Colonic mucosa (tissue), 4 donors: Measurements from ENCODE around the gene FOXO6. TPM values are rescaled to one million over a fixed set of nuclear protein-coding genes. Genes with fewer than 3 reads are reported as not detected.

Experiments
- DNase-seq: peaks from one replicate; pipeline ENCODE4 v3.0.0-alpha.2; 2020
- H3K27ac ChIP-seq: fragments of 200-600 bp; one replicate; pipeline ENCODE4 v1.8.0; 2021
- H3K27me3 ChIP-seq: fragments of 200-600 bp; one replicate; pipeline ENCODE4 v1.8.0; 2021
- H3K36me3 ChIP-seq: fragments of 200-600 bp; one replicate; pipeline ENCODE4 v1.8.0; 2021
- H3K4me1 ChIP-seq: fragments of 200-600 bp; one replicate; pipeline ENCODE4 v1.8.0; 2021; ENCODE audit warnings: mild to moderate bottlenecking
- H3K4me3 ChIP-seq: fragments of 200-600 bp; one replicate; pipeline ENCODE4 v1.8.0; 2021
- H3K9ac ChIP-seq, 2 donors: one replicate each; pipeline ENCODE4 v1.7.0; 2013; ENCODE audit warnings: control low read depth in 2 of 2, low read depth in 2 of 2, low read length in 2 of 2
- H3K9me3 ChIP-seq: fragments of 200-600 bp; one replicate; pipeline ENCODE4 v1.8.0; 2021
- intact Hi-C: fragments of 100-400 bp; cut with DNase I; formaldehyde crosslinking; loops from one replicate; pipeline ENCODE4 v1.14.1; 2022
- total RNA-seq, 2 donors: library from RNA; stranded (reverse); fragmentation: NEBNext Ultra II Directional in 1 of 2; extraction: Animal tissue kit (Norgen Biotek cat#: 25700) in 1 of 2; gene quantifications; one replicate each; pipeline ENCODE4 v1.2.1, GENCODE V29; 2021
- TF ChIP-seq, protein P1 (sequence below): fragments of 200-600 bp; IDR thresholded peaks from one replicate; pipeline ENCODE4 v1.8.0; 2022; ENCODE audit warnings: antibody characterized with exemption, mild to moderate bottlenecking
- donor health status: healthy.
- donor health status: DM: no; HTN: no; CAD: no.
- donor health status: DM: no; HTN: no; CAD: no.

FOXO6 gene
- total RNA-seq, 2 donors from 2014 or later = 0.56 to 0.59 TPM

DNA sequence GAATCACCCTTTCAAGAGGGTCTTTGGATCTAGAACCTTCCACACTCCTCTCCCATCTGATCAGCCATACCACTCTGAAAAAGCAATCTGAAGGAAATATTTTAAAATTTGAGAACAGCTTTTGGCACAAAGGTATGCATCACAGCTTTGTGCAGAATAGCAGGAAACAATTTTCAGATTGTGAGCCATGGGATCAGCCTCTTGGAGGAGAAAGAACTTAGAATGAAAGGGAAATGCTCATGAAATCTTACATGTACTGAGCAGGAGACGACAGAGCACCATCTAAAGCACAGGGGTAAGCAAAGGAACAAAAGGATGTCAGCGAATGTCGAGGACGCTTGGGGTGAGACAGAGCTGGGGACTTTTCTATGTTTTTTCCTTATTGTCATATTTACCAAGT lies 68.8 kb downstream of the FOXO6 start:
- H3K27ac ChIP-seq = no peak overlapping the region
- no peaks in the 10 kb centered on the region for H3K36me3 ChIP-seq
- peaks cover 6% of the 10 kb centered on the region for H3K4me1 ChIP-seq
- DNase-seq = no peak
- H3K27me3 ChIP-seq = no peaks in the 10 kb centered on the region
- TF ChIP-seq, protein P1, sequence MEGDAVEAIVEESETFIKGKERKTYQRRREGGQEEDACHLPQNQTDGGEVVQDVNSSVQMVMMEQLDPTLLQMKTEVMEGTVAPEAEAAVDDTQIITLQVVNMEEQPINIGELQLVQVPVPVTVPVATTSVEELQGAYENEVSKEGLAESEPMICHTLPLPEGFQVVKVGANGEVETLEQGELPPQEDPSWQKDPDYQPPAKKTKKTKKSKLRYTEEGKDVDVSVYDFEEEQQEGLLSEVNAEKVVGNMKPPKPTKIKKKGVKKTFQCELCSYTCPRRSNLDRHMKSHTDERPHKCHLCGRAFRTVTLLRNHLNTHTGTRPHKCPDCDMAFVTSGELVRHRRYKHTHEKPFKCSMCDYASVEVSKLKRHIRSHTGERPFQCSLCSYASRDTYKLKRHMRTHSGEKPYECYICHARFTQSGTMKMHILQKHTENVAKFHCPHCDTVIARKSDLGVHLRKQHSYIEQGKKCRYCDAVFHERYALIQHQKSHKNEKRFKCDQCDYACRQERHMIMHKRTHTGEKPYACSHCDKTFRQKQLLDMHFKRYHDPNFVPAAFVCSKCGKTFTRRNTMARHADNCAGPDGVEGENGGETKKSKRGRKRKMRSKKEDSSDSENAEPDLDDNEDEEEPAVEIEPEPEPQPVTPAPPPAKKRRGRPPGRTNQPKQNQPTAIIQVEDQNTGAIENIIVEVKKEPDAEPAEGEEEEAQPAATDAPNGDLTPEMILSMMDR = no peak
- intact Hi-C loops = no loop called here
- H3K9me3 ChIP-seq = no peaks in the 10 kb centered on the region
- no peak overlapping the region for H3K9ac ChIP-seq
- no peak overlapping the region for H3K4me3 ChIP-seq

DNA sequence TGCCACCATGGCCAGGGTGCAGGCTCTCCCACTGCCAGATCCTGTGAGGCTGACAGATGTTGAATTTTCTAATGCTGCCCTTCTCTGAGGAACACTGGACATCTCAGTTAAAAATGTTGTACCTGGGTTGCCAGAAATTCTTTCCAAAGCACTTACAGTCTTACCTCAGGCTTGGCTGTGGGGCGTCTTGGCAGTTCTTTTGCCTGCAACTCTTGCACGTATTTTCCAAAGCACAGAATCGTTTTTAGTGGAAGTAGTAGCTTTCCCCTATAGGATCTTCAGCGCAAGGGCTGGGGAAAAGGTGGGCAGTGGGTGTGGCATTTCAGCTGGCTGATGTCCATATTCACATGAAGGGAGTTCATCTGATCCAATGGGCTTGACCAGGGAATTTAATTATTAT lies 69.3 kb downstream of the FOXO6 start:
- intact Hi-C loops = no loop called here
- no peak for DNase-seq
- H3K4me1 ChIP-seq = peaks cover 6% of the 10 kb centered on the region
- no peaks in the 10 kb centered on the region for H3K36me3 ChIP-seq
- no peaks in the 10 kb centered on the region for H3K9me3 ChIP-seq
- H3K27me3 ChIP-seq = no peaks in the 10 kb centered on the region
- no peak overlapping the region for H3K27ac ChIP-seq
- TF ChIP-seq, protein P1 = no peak
- H3K9ac ChIP-seq = no peak overlapping the region
- no peak overlapping the region for H3K4me3 ChIP-seq

DNA sequence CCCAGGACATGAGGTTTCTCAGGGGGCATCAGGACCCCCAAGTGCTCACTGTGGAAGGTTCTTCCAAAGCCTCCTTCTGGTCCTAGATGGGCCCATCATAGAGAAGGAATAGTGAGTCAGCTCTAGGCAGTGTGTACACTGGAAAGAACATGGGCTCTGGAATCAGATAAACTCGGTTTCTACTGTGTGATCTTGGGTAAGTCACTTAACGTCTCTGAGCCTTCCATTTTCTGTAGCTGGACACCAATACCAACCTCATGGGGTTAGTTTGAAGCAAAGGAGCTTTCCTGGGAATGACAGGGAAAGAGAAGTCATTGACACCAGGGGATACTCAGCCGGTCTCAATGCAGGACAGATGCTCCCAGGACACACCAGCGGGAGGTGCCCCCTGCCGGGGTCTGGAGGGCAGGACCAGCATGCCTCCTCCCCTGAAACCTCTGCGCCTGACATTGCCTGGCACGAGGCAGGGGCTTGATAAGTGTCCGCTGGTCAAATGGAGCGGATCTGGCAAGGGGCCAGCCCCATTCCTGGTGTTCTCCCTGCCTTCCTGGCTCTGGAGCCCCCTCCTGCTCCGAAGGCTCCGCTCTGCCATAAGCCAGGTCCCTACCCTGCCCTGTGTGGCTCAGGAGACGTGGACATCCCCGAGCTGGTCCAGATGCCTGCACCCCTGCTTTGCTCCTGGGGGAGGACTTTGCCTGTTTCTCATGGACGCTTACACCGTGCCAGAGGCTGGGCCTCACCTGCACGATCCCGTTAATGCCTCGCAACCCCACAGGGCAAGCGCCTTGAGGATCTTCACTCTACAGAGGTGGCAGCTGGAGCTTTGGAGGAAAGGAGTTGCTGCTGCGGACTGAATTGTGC lies 70.5 kb downstream of the FOXO6 start:
- Histone ChIP-seq H3K27ac (no peak overlapping the region), H3K9ac (no peak overlapping the region), H3K27me3 (no peaks in the 10 kb centered on the region), H3K36me3 (no peaks in the 10 kb centered on the region), H3K4me1 (peaks cover 6% of the 10 kb centered on the region), H3K9me3 (no peaks in the 10 kb centered on the region), H3K4me3 (no peak overlapping the region)
- no peak for DNase-seq
- TF ChIP-seq, protein P1 = no peak
- intact Hi-C loops = no loop called here

Other genes with a start within 250 kb of the FOXO6 start
- gene SCMH1, start 119.1 kb upstream of the FOXO6 start, total RNA-seq = 10 to 100 TPM; 26.3 to 32.7 TPM
- 10 to 100 TPM in 1 of 2 donors, 1 to 10 TPM in 1; 3.3 to 13.5 TPM for gene EDN2, start 123.2 kb downstream of the FOXO6 start, total RNA-seq